H9 (cell line): ENCODE results near the gene SPSB3. TPM values are rescaled to one million over a fixed set of nuclear protein-coding genes. Genes with fewer than 3 reads are reported as not detected.

Source experiments
- DNase-seq: peaks from one replicate; pipeline ENCODE4 v3.0.0-alpha.2; 2017
- H2AFZ ChIP-seq: one replicate; pipeline ENCODE4 v1.6.1; 2013; ENCODE audit warnings: mild to moderate bottlenecking, low read length, control low read depth, moderate library complexity
- H2AK5ac ChIP-seq: 2 replicates; pipeline ENCODE4 v1.6.1; 2013; ENCODE audit warnings: low read length, control low read depth, mixed read lengths; ENCODE audit not compliant: insufficient read length
- H2BK120ac ChIP-seq: one replicate; pipeline ENCODE4 v1.6.1; 2013; ENCODE audit warnings: low read depth, mild to moderate bottlenecking, low read length, control low read depth, inconsistent platforms; ENCODE audit not compliant: poor library complexity, severe bottlenecking
- H2BK12ac ChIP-seq: 2 replicates; pipeline ENCODE4 v1.6.1; 2013; ENCODE audit warnings: low read length, control low read depth, mixed read lengths, low read depth; ENCODE audit not compliant: insufficient read length
- H2BK15ac ChIP-seq: 2 replicates; pipeline ENCODE4 v1.6.1; 2013; ENCODE audit warnings: low read depth, low read length, control low read depth
- H2BK20ac ChIP-seq: one replicate; pipeline ENCODE4 v1.6.1; 2013; ENCODE audit warnings: low read depth, mild to moderate bottlenecking, low read length, control low read depth, inconsistent platforms; ENCODE audit not compliant: poor library complexity, severe bottlenecking
- H2BK5ac ChIP-seq: 2 replicates; pipeline ENCODE4 v1.6.1; 2013; ENCODE audit warnings: low read length, control low read depth, mixed read lengths; ENCODE audit not compliant: insufficient read length
- H3K14ac ChIP-seq: 2 replicates; pipeline ENCODE4 v1.6.1; 2013; ENCODE audit warnings: low read length, control low read depth; ENCODE audit not compliant: insufficient read depth
- H3K18ac ChIP-seq: 2 replicates; pipeline ENCODE4 v1.6.1; 2013; ENCODE audit warnings: low read depth, mild to moderate bottlenecking, mixed read lengths, low read length, control low read depth; ENCODE audit not compliant: insufficient read length
- H3K23ac ChIP-seq: 2 replicates; pipeline ENCODE4 v1.6.1; 2013; ENCODE audit warnings: low read length, control low read depth, mixed read lengths, low read depth; ENCODE audit not compliant: insufficient read length
- H3K23me2 ChIP-seq: 2 replicates; pipeline ENCODE4 v1.6.1; 2013; ENCODE audit warnings: low read depth, mild to moderate bottlenecking, mixed read lengths, low read length, control low read depth; ENCODE audit not compliant: insufficient read length, poor library complexity, severe bottlenecking
- H3K27ac ChIP-seq: 2 replicates; pipeline ENCODE4 v1.5.1; 2013; ENCODE audit warnings: low read length, control low read depth, mixed read lengths, low read depth; ENCODE audit not compliant: insufficient read length
- H3K27me3 ChIP-seq: 2 replicates; pipeline ENCODE4 v1.6.1; 2013; ENCODE audit warnings: low read length, control low read depth, inconsistent platforms; ENCODE audit not compliant: insufficient read depth
- H3K4ac ChIP-seq: 2 replicates; pipeline ENCODE4 v1.6.1; 2013; ENCODE audit warnings: low read depth, mild to moderate bottlenecking, control low read depth, inconsistent platforms, low read length, moderate library complexity
- H3K4me1 ChIP-seq: 2 replicates; pipeline ENCODE4 v1.6.1; 2013; ENCODE audit warnings: low read length, control low read depth, inconsistent platforms; ENCODE audit not compliant: insufficient read depth
- H3K4me2 ChIP-seq: 2 replicates; pipeline ENCODE4 v1.6.1; 2013; ENCODE audit warnings: low read length, control low read depth, mixed read lengths; ENCODE audit not compliant: insufficient read length, insufficient read depth
- H3K56ac ChIP-seq: 2 replicates; pipeline ENCODE4 v1.6.1; 2013; ENCODE audit warnings: low read depth, mild to moderate bottlenecking, mixed read lengths, low read length, control low read depth; ENCODE audit not compliant: insufficient read length
- H3K79me1 ChIP-seq: 2 replicates; pipeline ENCODE4 v1.6.1; 2013; ENCODE audit warnings: low read depth, mild to moderate bottlenecking, moderate library complexity, low read length, control low read depth, inconsistent platforms; ENCODE audit not compliant: insufficient read depth, poor library complexity, severe bottlenecking
- H3K79me2 ChIP-seq: 2 replicates; pipeline ENCODE4 v1.6.1; 2013; ENCODE audit warnings: low read length, control low read depth, inconsistent platforms; ENCODE audit not compliant: insufficient read depth
- H3K9ac ChIP-seq: 2 replicates; pipeline ENCODE4 v1.6.1; 2013; ENCODE audit warnings: low read length, control low read depth, mixed read lengths; ENCODE audit not compliant: insufficient read length; ENCODE audit errors: extremely low read depth
- H3K9me3 ChIP-seq: one replicate; pipeline ENCODE4 v1.6.1; 2013; ENCODE audit warnings: low read depth, low read length, inconsistent platforms; ENCODE audit not compliant: control insufficient read depth
- H3T11ph ChIP-seq: one replicate; pipeline ENCODE4 v1.6.1; 2013; ENCODE audit warnings: mild to moderate bottlenecking, low read length, control low read depth, inconsistent platforms
- H4K20me1 ChIP-seq: one replicate; pipeline ENCODE4 v1.6.1; 2013; ENCODE audit not compliant: control insufficient read depth, insufficient read length, insufficient read depth
- H4K5ac ChIP-seq: 2 replicates; pipeline ENCODE4 v1.6.1; 2013; ENCODE audit warnings: low read depth, mild to moderate bottlenecking, mixed read lengths, low read length, control low read depth; ENCODE audit not compliant: insufficient read length
- H4K8ac ChIP-seq: replicated peaks from 2 replicates; pipeline ENCODE4 v1.6.1; 2013; ENCODE audit warnings: low read length, control low read depth, mixed read lengths, low read depth; ENCODE audit not compliant: insufficient read length
- H4K91ac ChIP-seq: 2 replicates; pipeline ENCODE4 v1.6.1; 2013; ENCODE audit warnings: low read depth, mild to moderate bottlenecking, moderate library complexity, mixed read lengths, low read length, control low read depth; ENCODE audit not compliant: insufficient read length
- H3K27ac Mint-ChIP-seq, 3 experiments: 2 replicates in 2 of 3; 3 replicates in 1 of 3; pipeline ENCODE4 v1.8.0; 2020 to 2021; ENCODE audit warnings: mixed read lengths in 3 of 3, mild to moderate bottlenecking in 1 of 3, moderate library complexity in 1 of 3
- H3K27me3 Mint-ChIP-seq: 2 replicates; pipeline ENCODE4 v1.8.0; 2021; ENCODE audit warnings: low read depth, mild to moderate bottlenecking, moderate library complexity, mixed read lengths
- H3K36me3 Mint-ChIP-seq, 3 experiments: 2 replicates in 2 of 3; 3 replicates in 1 of 3; pipeline ENCODE4 v1.8.0; 2020 to 2021; ENCODE audit warnings: low read depth in 3 of 3, mixed read lengths in 3 of 3; ENCODE audit not compliant: insufficient read depth in 1 of 3
- H3K4me1 Mint-ChIP-seq, 2 experiments: 2 replicates each; pipeline ENCODE4 v1.8.0; 2020; ENCODE audit warnings: mixed read lengths in 2 of 2
- H3K4me3 Mint-ChIP-seq, 2 experiments: 2 replicates in 1 of 2; 3 replicates in 1 of 2; pipeline ENCODE4 v1.8.0; 2020 to 2021; ENCODE audit warnings: mild to moderate bottlenecking in 2 of 2, mixed read lengths in 2 of 2, moderate library complexity in 1 of 2
- H3K9me3 Mint-ChIP-seq, 2 experiments: 2 replicates in 1 of 2; 3 replicates in 1 of 2; pipeline ENCODE4 v1.8.0; 2020; ENCODE audit warnings: mild to moderate bottlenecking in 2 of 2, mixed read lengths in 2 of 2, moderate library complexity in 1 of 2
- WGBS: extraction: QIAGEN DNeasy Blood & Tissue Kit; methylation state at CpG from one replicate; pipeline ENCODE4 v1.1.7; 2013; ENCODE audit warnings: missing lambda C conversion rate, low lambda C conversion rate, mixed read lengths; ENCODE audit not compliant: insufficient read length; ENCODE audit errors: extremely low coverage; 5-methylcytosine and 5-hydroxymethylcytosine counted together
- total RNA-seq: library from RNA; stranded (reverse); gene quantifications from 2 replicates; pipeline ENCODE4 v1.2.1, GENCODE V29; 2021
- TF ChIP-seq, protein P1 (sequence below): fragments of 200-600 bp; sonication (generic); conservative IDR thresholded peaks from 3 replicates; pipeline ENCODE4 v1.8.0; 2021; ENCODE audit warnings: antibody characterized with exemption, mild to moderate bottlenecking

Gene SPSB3
- total RNA-seq, 1 experiment from 2014 or later, result 19.9 TPM

DNA sequence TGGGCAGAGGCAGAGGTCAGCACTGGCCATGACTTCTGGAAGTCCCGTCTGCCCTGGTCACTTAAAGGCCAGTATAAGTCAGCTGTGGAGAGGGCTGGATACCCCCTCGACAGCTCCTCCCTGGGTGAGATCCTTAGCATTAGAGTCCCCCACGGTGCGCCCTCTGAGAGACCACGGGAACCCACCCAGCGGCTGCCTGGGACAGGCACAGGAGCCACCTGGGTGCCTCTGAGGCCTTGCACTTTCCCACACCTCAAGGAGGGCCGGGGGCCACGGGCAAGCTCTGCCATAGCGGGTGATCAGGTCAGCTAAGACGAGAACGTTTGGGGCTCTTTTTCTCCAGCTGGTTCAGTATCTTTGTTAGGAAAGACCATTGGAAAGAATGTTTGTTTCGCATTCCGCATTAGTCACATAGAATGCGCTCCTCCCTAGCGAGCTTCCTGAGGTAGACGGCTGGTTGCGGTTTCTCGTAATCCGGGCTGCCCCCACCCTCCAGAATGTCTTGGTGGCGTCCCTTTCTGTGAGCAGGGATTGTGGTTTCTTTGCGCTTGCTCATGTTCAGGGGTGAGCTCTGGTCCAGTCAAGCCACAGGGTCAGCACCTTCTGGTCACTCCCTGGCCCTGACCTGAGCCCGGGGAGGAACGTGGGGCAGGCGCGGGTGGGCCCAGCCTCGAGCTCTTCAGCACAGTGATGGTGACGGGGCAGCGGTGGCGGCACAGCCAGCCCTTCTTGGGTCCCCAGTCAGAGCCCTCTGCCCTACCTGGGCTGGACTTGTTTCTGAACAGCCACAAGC lies 36.3 kb downstream of the SPSB3 start:
- no peak overlapping the region for H4K8ac ChIP-seq
- H2BK12ac ChIP-seq, result no peak overlapping the region
- TF ChIP-seq, protein P1, sequence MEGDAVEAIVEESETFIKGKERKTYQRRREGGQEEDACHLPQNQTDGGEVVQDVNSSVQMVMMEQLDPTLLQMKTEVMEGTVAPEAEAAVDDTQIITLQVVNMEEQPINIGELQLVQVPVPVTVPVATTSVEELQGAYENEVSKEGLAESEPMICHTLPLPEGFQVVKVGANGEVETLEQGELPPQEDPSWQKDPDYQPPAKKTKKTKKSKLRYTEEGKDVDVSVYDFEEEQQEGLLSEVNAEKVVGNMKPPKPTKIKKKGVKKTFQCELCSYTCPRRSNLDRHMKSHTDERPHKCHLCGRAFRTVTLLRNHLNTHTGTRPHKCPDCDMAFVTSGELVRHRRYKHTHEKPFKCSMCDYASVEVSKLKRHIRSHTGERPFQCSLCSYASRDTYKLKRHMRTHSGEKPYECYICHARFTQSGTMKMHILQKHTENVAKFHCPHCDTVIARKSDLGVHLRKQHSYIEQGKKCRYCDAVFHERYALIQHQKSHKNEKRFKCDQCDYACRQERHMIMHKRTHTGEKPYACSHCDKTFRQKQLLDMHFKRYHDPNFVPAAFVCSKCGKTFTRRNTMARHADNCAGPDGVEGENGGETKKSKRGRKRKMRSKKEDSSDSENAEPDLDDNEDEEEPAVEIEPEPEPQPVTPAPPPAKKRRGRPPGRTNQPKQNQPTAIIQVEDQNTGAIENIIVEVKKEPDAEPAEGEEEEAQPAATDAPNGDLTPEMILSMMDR, result no peak
- H3K4me1 ChIP-seq, result no peaks in the 10 kb centered on the region
- H3K9ac ChIP-seq, result no peak overlapping the region
- H2BK120ac ChIP-seq, result no peak overlapping the region
- no peak overlapping the region for H3K4ac ChIP-seq
- H3K79me1 ChIP-seq, result no peaks in the 10 kb centered on the region
- H3K79me2 ChIP-seq, result no peaks in the 10 kb centered on the region
- peaks cover 3 to 20% (median 18%) of the 10 kb centered on the region in 3 experiments for H3K36me3 Mint-ChIP-seq
- no peak overlapping the region for H3K23ac ChIP-seq
- no peak overlapping the region for H3K56ac ChIP-seq
- H3K27me3 Mint-ChIP-seq, result no peaks in the 10 kb centered on the region; the same call in 1 of the 2 replicates
- H2BK5ac ChIP-seq, result no peak overlapping the region
- no peaks in the 10 kb centered on the region for H3K9me3 ChIP-seq
- no peak overlapping the region for H4K91ac ChIP-seq
- no peak overlapping the region for H3K4me3 Mint-ChIP-seq
- H3K4me2 ChIP-seq, result no peak overlapping the region
- no peak overlapping the region for H3K14ac ChIP-seq
- peak overlapping the region in 1 of 3 experiments; percentile 49; a peak in 2 of 7 replicates for H3K27ac Mint-ChIP-seq
- no peak overlapping the region for H2AK5ac ChIP-seq
- no peak overlapping the region for H2BK20ac ChIP-seq
- no peaks in the 10 kb centered on the region for H3K4me1 Mint-ChIP-seq
- WGBS, result no CpG with 5 or more reads among the region's 29 CpGs
- H3K9me3 Mint-ChIP-seq, result no peaks in the 10 kb centered on the region
- H3K23me2 ChIP-seq, result no peaks in the 10 kb centered on the region
- H3K18ac ChIP-seq, result no peak overlapping the region
- H3K27ac ChIP-seq, result no peak overlapping the region
- no peak for DNase-seq
- no peak overlapping the region for H2AFZ ChIP-seq
- H3T11ph ChIP-seq, result no peak overlapping the region
- peaks cover 3% of the 10 kb centered on the region for H4K20me1 ChIP-seq
- H3K27me3 ChIP-seq, result no peaks in the 10 kb centered on the region
- H2BK15ac ChIP-seq, result no peak overlapping the region
- H4K5ac ChIP-seq, result no peak overlapping the region
